ENCODE data around the gene NIPSNAP2.

DNA sequence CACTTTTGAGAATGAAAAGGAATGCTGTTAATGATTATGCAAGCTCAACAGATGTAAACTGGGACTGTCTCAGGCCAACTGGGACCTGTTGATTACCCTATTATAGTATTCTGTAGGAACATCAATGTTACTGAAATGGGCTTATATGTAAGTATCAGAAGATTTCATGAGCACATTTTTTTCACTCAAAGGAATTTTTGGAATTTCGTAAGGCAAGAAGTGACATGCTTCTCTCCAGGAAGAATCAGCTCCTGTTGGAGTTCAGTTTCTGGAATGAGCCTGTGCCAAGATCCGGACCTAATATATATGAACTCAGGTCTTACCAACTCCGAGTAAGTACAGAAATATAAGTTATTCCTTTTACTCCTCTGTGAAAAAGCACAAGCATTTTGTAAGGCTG lies 19.2 kb downstream of the NIPSNAP2 start:
- TF ChIP-seq CTCF (conservative IDR thresholded peaks at IDR 0.05) (no peak), ZFX (IDR thresholded peaks at IDR 0.05) (no peak)

Measured in C4-2B (cell line).